Brain microvascular endothelial cell (primary cell): ENCODE data around the gene PNLIP.

Experiments used
- DNase-seq: peaks from one replicate; pipeline ENCODE4 v3.0.0-alpha.2; 2020
- H3K27ac ChIP-seq: fragments of 250-450 bp; sonication (Bioruptor Pico); 2 replicates; pipeline ENCODE4 v1.5.1; 2020; ENCODE audit warnings: mild to moderate bottlenecking, moderate library complexity
- H3K27me3 ChIP-seq: fragments of 250-450 bp; sonication (Bioruptor Pico); replicated peaks from 2 replicates; pipeline ENCODE4 v1.5.1; 2020; ENCODE audit warnings: mild to moderate bottlenecking
- H3K36me3 ChIP-seq: fragments of 250-450 bp; sonication (Bioruptor Pico); replicated peaks from 2 replicates; pipeline ENCODE4 v1.5.1; 2020; ENCODE audit warnings: mild to moderate bottlenecking
- H3K4me3 ChIP-seq: 2 replicates; pipeline ENCODE4 v1.5.1; 2011; ENCODE audit warnings: low read depth, mild to moderate bottlenecking, control low read depth, low read length, moderate library complexity
- in situ Hi-C: cut with HindIII; loops from 2 replicates; pipeline ENCODE4 v1.10.0; 2017; ENCODE audit warnings: low sequenced_read_pairs, low pct_ligation_motif_present
- TF ChIP-seq, protein P1 (sequence below): IDR thresholded peaks from 2 replicates; pipeline ENCODE4 v1.5.1; 2011; ENCODE audit warnings: low read depth, mild to moderate bottlenecking, moderate library complexity, low read length, control low read depth, inconsistent platforms; ENCODE audit errors: missing control alignments

PNLIP gene

DNA sequence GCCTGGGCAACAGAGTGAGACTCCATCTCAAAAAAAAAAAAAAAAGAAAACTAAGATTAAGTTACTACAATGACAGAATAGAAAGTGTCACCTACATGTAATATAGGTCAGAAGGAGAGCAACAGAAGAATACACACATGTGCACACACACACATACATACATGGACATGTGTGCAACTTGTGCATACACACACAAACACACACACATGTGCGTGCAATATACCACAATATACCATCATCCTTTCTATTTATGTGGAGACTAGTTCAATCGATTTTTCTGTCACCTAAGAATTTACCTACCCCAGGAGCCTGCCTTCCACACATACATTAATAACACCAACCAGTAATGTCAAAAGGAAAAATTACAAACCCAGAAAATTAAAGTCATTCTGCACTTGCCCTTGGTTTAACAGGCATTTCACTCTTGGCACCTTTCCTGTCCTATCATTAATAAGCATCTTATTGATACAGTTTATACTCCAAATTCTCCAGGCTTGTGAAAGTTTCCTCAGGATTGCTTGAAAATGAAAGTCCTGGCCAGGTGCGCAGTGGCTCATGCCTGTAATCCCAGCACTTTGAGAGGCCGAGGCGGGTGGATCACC is 47.5 kb downstream of the PNLIP start:
- no peaks in the 10 kb centered on the region for H3K27me3 ChIP-seq
- in situ Hi-C loops: no loop called here
- TF ChIP-seq, protein P1, sequence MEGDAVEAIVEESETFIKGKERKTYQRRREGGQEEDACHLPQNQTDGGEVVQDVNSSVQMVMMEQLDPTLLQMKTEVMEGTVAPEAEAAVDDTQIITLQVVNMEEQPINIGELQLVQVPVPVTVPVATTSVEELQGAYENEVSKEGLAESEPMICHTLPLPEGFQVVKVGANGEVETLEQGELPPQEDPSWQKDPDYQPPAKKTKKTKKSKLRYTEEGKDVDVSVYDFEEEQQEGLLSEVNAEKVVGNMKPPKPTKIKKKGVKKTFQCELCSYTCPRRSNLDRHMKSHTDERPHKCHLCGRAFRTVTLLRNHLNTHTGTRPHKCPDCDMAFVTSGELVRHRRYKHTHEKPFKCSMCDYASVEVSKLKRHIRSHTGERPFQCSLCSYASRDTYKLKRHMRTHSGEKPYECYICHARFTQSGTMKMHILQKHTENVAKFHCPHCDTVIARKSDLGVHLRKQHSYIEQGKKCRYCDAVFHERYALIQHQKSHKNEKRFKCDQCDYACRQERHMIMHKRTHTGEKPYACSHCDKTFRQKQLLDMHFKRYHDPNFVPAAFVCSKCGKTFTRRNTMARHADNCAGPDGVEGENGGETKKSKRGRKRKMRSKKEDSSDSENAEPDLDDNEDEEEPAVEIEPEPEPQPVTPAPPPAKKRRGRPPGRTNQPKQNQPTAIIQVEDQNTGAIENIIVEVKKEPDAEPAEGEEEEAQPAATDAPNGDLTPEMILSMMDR: no peak
- DNase-seq: no peak
- no peak overlapping the region for H3K27ac ChIP-seq
- no peaks in the 10 kb centered on the region for H3K36me3 ChIP-seq
- no peak overlapping the region for H3K4me3 ChIP-seq

DNA sequence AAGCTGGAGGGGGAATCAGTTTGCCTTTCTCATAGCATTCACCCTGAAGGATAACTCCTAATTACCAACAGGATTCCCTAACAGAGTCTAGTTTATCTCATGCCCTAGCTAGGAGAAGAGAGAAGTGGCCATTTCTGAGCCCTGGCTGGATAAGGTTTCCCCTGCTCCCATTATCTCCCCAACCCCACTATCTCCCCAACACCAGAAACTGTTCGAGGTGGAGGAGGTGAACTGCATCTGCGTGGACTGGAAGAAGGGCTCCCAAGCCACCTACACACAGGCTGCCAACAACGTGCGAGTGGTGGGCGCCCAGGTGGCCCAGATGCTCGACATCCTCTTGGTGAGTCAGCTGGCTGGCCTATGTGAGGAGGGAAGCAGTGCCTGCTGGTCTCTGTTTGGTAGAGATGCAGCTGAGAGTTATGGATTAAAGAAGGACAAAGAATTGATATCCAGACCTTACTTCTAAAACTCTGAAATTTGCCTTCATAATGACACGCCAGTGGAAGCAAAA is 48.8 kb downstream of the PNLIP start:
- TF ChIP-seq, protein P1: no peak
- Histone ChIP-seq H3K27ac (no peak overlapping the region), H3K27me3 (no peaks in the 10 kb centered on the region), H3K36me3 (no peaks in the 10 kb centered on the region), H3K4me3 (no peak overlapping the region)
- in situ Hi-C loops: no loop called here
- DNase-seq: no peak

DNA sequence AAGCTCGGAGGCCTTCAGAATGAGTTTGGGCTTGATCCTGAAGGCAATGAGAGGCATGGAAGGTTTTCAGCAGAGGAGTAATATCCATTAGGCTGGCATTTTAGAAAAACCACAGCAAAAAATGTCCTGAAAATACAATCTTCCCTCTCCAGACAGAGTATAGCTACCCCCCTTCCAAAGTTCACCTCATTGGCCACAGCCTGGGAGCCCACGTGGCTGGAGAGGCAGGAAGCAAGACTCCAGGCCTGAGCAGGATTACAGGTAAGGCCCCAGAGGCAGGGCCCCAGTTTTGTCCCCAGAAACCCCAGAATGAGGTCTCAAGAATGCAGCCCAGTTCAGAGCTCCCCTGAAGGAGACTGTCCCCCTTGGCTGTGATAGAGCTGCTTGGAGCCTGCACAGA is 50.3 kb downstream of the PNLIP start:
- TF ChIP-seq, protein P1: no peak
- no peak for DNase-seq
- no peak overlapping the region for H3K27ac ChIP-seq
- no peaks in the 10 kb centered on the region for H3K27me3 ChIP-seq
- in situ Hi-C loops: no loop called here
- no peaks in the 10 kb centered on the region for H3K36me3 ChIP-seq
- no peak overlapping the region for H3K4me3 ChIP-seq

DNA sequence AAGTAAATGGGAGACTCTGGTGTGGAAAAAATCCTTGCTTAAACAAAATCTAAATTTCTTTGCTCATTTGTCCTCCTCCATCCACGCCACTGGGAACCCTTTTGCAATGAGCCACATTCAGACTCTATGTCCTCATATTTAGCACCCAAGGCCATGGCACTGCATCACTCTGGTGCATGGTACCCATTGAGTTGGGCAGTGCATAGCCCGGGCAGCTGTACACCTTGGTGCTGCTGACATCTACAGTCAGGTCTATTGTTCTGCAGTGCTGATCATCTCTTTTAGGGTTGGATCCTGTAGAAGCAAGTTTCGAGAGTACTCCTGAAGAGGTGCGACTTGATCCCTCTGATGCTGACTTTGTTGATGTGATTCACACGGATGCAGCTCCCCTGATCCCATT is 51.8 kb downstream of the PNLIP start:
- no peak for DNase-seq

GRCh38 chr10:116598329-116598728 is 52.6 kb downstream of the PNLIP start:
- Histone ChIP-seq H3K4me3 (no peak overlapping the region), H3K27me3 (no peaks in the 10 kb centered on the region)
- in situ Hi-C loops: no loop called here

More for the DNA sequence above, 51.8 kb downstream of the PNLIP start:
- Histone ChIP-seq H3K27ac (no peak overlapping the region), H3K36me3 (no peaks in the 10 kb centered on the region), H3K4me3 (no peak overlapping the region), H3K27me3 (no peaks in the 10 kb centered on the region)
- in situ Hi-C loops: no loop called here
- TF ChIP-seq, protein P1: no peak

More at GRCh38 chr10:116598329-116598728, 52.6 kb downstream of the PNLIP start:
- no peak overlapping the region for H3K27ac ChIP-seq
- TF ChIP-seq, protein P1: no peak
- no peaks in the 10 kb centered on the region for H3K36me3 ChIP-seq
- DNase-seq: no peak
